ENCODE measurements around the gene ASIC1. TPM values are rescaled to one million over a fixed set of nuclear protein-coding genes. Genes with fewer than 3 reads are reported as not detected.

The ASIC1 gene
- polyA plus RNA-seq, 3 donors from 2014 or later, result not detected

DNA sequence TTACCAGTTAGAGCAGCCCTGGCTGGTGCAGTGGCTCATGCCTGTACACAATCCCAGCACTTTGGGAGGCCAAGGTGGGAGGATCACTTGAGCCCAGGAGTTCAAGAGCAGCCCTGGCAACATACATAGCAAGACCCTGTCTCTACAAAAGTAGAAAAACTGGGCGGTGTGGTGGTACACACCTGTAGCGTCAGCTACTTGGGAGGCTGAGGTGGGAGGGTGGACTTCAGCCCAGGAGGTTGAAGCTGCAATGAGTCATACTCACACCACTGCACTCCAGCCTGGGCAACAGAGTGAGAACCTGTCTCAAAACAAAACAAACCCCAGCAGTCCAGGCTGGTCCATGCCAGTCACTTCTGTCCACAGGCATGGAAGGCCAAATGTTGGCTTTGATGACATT lies 62.0 kb downstream of the ASIC1 start:
- Mint-ChIP-seq H3K27ac (peak overlapping the region in 1 of 6 donors; percentile 31), H3K4me1 (peaks cover 22 to 47% of the 10 kb centered on the region in 2 donors), H3K9me3 (no peaks in the 10 kb centered on the region), H3K36me3 (peaks cover 6 to 16% (median 15%) of the 10 kb centered on the region in 3 donors), H3K4me3 (no peak overlapping the region), H3K27me3 (ENCODE audit: low read depth in 3 of 3) (no peaks in the 10 kb centered on the region)
- DNase-seq, result no peak

DNA sequence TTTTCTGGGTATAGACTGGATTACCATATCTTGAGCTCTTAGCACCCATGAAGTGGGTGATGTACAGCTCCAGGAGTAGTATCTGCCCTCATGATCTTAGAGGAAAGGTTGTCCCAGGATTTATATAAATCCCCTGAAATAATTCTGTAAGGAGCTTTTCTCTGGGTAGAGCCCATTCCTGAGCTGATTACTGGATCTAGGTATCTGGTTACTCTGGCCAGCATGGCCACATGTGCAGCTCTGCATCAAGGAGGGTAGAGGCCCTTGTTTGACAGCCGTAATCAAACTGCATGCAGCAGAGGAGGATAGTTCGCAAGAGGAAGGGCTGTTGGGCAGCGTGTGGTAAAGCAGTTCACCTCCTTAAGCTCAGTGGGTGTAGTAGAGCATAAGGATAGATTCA lies 63.1 kb downstream of the ASIC1 start:
- Mint-ChIP-seq H3K4me1 (peaks cover 26 to 53% of the 10 kb centered on the region in 2 donors), H3K4me3 (no peak overlapping the region), H3K27ac (peak overlapping the region in 2 of 6 donors; percentile 17 to 73), H3K36me3 (peaks cover 4 to 17% (median 17%) of the 10 kb centered on the region in 3 donors), H3K9me3 (no peaks in the 10 kb centered on the region), H3K27me3 (ENCODE audit: low read depth in 3 of 3) (peaks cover 0 to 1% (median 0%) of the 10 kb centered on the region in 3 donors)
- DNase-seq, result no peak

DNA sequence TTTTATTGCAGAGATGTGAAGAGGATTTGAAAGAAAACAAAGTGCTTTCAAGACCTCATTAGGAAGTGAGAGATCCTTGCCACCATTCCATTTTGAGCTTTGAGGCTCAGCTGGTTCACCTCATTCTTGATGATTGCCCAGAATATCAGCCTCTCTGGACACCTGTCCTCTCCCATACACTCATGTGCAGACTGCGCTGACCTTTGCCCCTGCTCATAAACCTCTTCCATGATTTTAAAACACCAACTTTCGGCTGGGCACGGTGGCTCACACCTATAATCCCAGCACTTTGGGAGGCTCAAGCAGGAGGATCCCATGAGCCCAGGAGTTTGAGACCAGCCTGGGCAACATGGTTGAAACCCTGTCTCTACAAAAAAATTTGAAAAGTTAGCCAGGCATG lies 63.6 kb downstream of the ASIC1 start:
- no peak for DNase-seq
- peaks cover 25 to 53% of the 10 kb centered on the region in 2 donors for H3K4me1 Mint-ChIP-seq
- peak overlapping the region in 1 of 6 donors; percentile 73 for H3K27ac Mint-ChIP-seq
- H3K4me3 Mint-ChIP-seq, result no peak overlapping the region
- H3K27me3 Mint-ChIP-seq (ENCODE audit: low read depth in 3 of 3), result peaks cover 0 to 1% (median 0%) of the 10 kb centered on the region in 3 donors
- H3K36me3 Mint-ChIP-seq, result peaks cover 4 to 17% (median 14%) of the 10 kb centered on the region in 3 donors
- H3K9me3 Mint-ChIP-seq, result no peaks in the 10 kb centered on the region

DNA sequence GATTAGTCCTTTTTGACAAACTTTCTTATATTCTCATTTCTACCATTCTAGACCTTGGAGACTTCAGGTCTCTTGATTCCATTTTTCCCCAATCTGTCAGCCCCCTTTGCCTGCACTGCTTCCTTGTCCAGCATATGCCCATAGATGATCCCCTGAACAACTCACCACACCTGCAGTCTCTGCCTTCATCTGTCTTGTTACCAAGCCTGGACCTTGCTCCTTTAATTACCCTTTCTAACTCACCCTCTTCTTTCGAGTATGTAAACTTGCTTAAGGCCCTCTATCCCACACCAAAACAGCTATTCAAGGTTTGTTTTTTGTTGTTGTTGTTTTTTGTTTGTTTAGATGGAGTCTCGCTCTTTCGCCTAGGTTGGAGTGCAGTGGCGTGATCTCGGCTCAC lies 64.2 kb downstream of the ASIC1 start:
- Mint-ChIP-seq H3K4me3 (no peak overlapping the region), H3K27ac (peak overlapping the region in 1 of 6 donors; percentile 51), H3K4me1 (peaks cover 20 to 47% of the 10 kb centered on the region in 2 donors), H3K36me3 (peaks cover 4 to 14% (median 14%) of the 10 kb centered on the region in 3 donors), H3K27me3 (ENCODE audit: low read depth in 3 of 3) (peaks cover 0 to 1% (median 0%) of the 10 kb centered on the region in 3 donors), H3K9me3 (no peaks in the 10 kb centered on the region)
- no peak for DNase-seq

DNA sequence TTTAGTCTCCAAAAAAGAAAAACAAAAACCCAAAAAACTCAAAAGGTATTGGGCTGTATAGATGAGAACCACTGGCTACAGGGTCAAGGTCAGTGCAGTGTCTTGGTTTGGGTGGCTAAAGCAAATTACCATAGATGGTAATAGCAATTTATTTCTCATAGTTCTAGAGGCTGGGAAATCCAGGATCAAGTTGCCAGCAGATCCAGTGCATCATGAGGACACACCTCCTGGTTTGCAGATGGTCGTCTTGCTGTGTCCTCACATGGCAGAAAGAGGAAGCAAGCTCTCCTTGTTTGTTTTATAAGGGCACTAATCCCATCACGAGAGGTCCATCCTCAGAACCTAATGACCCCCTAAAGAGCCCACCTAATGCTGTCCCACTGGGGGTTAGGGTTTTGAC lies 65.8 kb downstream of the ASIC1 start:
- H3K36me3 Mint-ChIP-seq, result peaks cover 4 to 18% (median 14%) of the 10 kb centered on the region in 3 donors
- H3K9me3 Mint-ChIP-seq, result no peaks in the 10 kb centered on the region
- H3K27me3 Mint-ChIP-seq (ENCODE audit: low read depth in 3 of 3), result peaks cover 0 to 1% (median 0%) of the 10 kb centered on the region in 3 donors
- H3K4me1 Mint-ChIP-seq, result peaks cover 19 to 44% of the 10 kb centered on the region in 2 donors
- no peak overlapping the region for H3K4me3 Mint-ChIP-seq
- DNase-seq, result no peak
- peak overlapping the region in 1 of 6 donors; percentile 48 for H3K27ac Mint-ChIP-seq

DNA sequence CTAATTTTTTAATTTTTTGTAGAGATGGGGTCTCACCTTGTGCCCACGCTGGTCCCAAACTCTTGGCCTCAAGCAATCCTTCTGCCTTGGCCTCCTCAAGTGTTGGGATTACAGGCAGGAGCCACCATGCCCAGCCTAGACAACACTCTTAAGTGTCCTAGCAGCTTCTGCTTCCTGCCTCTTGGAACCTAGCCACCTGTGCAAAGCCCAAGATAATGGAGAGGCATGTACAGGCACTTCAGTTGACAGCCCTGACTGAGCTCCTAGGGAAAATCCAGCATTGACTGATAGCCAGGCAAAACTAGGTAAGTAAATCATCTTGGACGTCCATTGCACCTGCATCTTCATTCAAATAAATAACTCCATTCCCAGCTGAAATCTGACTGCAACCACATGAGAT lies 70.2 kb downstream of the ASIC1 start:
- Mint-ChIP-seq H3K9me3 (no peaks in the 10 kb centered on the region), H3K4me3 (no peak overlapping the region), H3K4me1 (peaks cover 15 to 36% of the 10 kb centered on the region in 2 donors), H3K27ac (peak overlapping the region in 2 of 6 donors; percentile 9 to 57), H3K27me3 (ENCODE audit: low read depth in 3 of 3) (peaks cover 0 to 2% (median 0%) of the 10 kb centered on the region in 3 donors), H3K36me3 (peaks cover 7 to 32% (median 8%) of the 10 kb centered on the region in 3 donors)
- no peak for DNase-seq

DNA sequence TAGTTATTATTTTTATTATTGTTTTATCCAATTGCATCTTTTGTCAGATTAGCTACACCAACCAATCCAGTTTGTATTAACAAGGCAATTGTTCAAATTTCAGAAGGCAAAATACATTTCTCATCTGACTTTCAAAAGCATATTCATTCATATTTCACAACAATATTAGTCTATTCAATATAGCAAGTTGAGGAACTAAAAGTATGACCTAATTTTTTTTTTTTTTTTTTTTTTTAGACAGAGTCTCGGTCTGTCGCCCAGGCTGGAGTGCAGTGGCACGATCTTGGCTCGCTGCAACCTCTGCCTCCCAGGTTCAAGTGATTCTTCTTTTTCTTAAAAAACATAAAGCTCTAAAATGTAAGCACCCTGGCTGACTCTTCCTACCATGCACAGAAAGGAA lies 71.9 kb downstream of the ASIC1 start:
- Mint-ChIP-seq H3K4me1 (peaks cover 17 to 33% of the 10 kb centered on the region in 2 donors), H3K27ac (no peak overlapping the region), H3K9me3 (no peaks in the 10 kb centered on the region), H3K36me3 (peaks cover 6 to 30% (median 7%) of the 10 kb centered on the region in 3 donors), H3K27me3 (ENCODE audit: low read depth in 3 of 3) (peaks cover 0 to 4% (median 1%) of the 10 kb centered on the region in 3 donors), H3K4me3 (no peak overlapping the region)
- DNase-seq, result no peak

DNA sequence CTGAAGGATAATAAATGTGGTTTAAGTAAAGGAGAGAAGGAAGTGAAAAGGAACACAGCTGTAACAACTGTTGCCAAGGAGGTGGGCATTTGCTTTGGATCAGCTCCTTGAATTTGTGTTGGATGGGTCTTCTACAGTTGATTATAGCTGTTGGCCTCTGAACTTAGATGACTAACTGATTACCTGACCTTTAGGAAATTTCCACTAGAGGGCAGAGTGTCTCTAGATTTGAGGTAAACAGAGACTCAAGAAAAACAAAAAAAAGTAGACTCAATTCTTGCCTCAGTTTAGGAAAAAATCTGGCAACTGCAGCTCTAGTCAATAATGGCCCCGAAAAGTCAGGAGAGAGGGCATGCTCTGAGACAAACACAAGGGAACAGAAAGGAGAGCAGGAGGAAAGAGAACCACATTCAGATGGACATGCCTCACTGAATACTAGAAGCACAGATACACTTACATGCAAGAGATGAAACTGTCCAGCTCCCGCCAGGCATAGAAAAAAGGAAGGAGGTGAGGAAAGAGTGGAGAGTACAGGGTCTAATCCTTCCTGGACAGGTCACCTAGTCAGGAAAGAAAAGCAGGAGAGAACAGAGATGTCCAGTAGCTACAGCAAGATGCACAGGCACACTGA lies 75.2 kb downstream of the ASIC1 start:
- Mint-ChIP-seq H3K36me3 (peaks cover 10 to 36% (median 12%) of the 10 kb centered on the region in 3 donors), H3K27me3 (ENCODE audit: low read depth in 3 of 3) (peaks cover 0 to 3% (median 1%) of the 10 kb centered on the region in 3 donors), H3K27ac (peak overlapping the region; percentile 6 to 86 (median 76)), H3K9me3 (no peaks in the 10 kb centered on the region), H3K4me1 (peaks cover 6 to 14% of the 10 kb centered on the region in 2 donors), H3K4me3 (no peak overlapping the region)
- DNase-seq, result peak; percentile 26 to 50 (median 33)

Other genes with a start within 250 kb of the ASIC1 start
- 1 to 10 TPM in 2 of 3 donors, not detected in 1; 1.0 to 5.6 TPM for gene NCKAP5L, start 229.2 kb upstream of the ASIC1 start, polyA plus RNA-seq
- gene BCDIN3D, start 214.5 kb upstream of the ASIC1 start, polyA plus RNA-seq, result 1 to 10 TPM; 3.0 to 5.1 (median 4.5) TPM
- gene FAIM2, start 153.7 kb upstream of the ASIC1 start, polyA plus RNA-seq, result 1 to 10 TPM in 1 of 3 donors, under 1 TPM in 1, not detected in 1; 0.77 to 1.8 TPM
- gene AQP2, start 106.9 kb upstream of the ASIC1 start, polyA plus RNA-seq, result not detected
- gene AQP5, start 95.7 kb upstream of the ASIC1 start, polyA plus RNA-seq, result not detected
- not detected for gene AQP6, start 84.6 kb upstream of the ASIC1 start, polyA plus RNA-seq
- gene RACGAP1, start 32.1 kb upstream of the ASIC1 start, polyA plus RNA-seq, result 10 to 100 TPM; 11.6 to 20.9 (median 12.4) TPM
- gene SMARCD1, start 27.7 kb downstream of the ASIC1 start, polyA plus RNA-seq, result 10 to 100 TPM; 14.2 to 22.4 (median 15.5) TPM
- gene GPD1, start 46.4 kb downstream of the ASIC1 start, polyA plus RNA-seq, result under 1 TPM in 1 of 3 donors, not detected in 2; 0.07 TPM
- gene COX14, start 54.6 kb downstream of the ASIC1 start, polyA plus RNA-seq, result 100 to 1,000 TPM; 191 to 270 (median 256) TPM
- gene CERS5, start 109.8 kb downstream of the ASIC1 start, polyA plus RNA-seq, result 100 to 1,000 TPM in 1 of 3 donors, 10 to 100 TPM in 2; 57.2 to 104 (median 64.0) TPM
- gene LIMA1, start 225.9 kb downstream of the ASIC1 start, polyA plus RNA-seq, result 10 to 100 TPM in 1 of 3 donors, 1 to 10 TPM in 2; 4.8 to 10.0 (median 7.0) TPM